GM18517 (cell line): Measurements from ENCODE around the gene UBXN2A.
A peak's percentile ranks its signal among the peaks of the same experiment; 100 is the strongest.
"Not testable (repeated sequence)": the region's sequence is repeated elsewhere in the genome, so short reads cannot be mapped to it uniquely, and the experiment has no call there.

Source experiments
- ATAC-seq: cut with Tn5 transposase; IDR thresholded peaks from one replicate; pipeline ENCODE4 v1.9.1; 2021; ENCODE audit warnings: mild to moderate bottlenecking, moderate library complexity; ENCODE audit not compliant: unreplicated experiment

Gene UBXN2A

DNA sequence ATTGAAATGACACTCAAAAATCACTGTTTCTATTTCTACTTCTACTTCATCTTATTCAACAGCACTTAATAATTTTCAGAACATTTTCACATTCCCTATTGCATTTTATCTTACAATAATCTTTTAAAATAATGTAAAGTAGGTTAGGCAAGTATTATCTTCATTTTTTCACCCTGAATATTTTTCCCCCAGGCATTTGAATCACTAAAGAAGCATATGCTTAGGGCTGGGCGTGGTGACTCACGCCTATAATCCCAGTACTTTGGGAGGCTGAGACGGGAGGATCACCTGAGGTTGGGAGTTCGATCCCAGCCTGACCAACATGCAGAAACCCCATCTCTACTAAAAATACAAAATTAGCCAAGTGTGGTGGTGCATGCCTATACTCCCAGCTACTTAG, 100.2 kb downstream of the UBXN2A start:
- no peak for ATAC-seq

DNA sequence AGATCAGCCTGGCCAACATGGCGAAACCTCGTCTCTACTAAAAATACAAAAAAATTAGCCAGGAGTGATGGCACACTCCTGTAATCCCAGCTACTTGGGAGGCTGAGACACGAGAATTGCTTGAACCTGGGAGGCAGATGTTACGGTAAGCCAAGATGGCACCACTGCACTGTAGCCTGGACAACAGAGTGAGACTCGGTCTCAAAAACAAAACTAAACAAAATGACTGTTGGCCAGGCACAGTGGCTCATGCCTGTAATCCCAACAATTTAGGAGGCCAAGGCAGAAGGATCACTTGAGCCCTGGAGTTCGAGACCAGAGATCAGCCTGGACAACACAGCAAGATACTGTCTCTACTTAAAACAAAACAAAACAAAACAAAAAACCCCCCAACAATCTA, 102.9 kb downstream of the UBXN2A start:
- ATAC-seq = not testable (repeated sequence)

DNA sequence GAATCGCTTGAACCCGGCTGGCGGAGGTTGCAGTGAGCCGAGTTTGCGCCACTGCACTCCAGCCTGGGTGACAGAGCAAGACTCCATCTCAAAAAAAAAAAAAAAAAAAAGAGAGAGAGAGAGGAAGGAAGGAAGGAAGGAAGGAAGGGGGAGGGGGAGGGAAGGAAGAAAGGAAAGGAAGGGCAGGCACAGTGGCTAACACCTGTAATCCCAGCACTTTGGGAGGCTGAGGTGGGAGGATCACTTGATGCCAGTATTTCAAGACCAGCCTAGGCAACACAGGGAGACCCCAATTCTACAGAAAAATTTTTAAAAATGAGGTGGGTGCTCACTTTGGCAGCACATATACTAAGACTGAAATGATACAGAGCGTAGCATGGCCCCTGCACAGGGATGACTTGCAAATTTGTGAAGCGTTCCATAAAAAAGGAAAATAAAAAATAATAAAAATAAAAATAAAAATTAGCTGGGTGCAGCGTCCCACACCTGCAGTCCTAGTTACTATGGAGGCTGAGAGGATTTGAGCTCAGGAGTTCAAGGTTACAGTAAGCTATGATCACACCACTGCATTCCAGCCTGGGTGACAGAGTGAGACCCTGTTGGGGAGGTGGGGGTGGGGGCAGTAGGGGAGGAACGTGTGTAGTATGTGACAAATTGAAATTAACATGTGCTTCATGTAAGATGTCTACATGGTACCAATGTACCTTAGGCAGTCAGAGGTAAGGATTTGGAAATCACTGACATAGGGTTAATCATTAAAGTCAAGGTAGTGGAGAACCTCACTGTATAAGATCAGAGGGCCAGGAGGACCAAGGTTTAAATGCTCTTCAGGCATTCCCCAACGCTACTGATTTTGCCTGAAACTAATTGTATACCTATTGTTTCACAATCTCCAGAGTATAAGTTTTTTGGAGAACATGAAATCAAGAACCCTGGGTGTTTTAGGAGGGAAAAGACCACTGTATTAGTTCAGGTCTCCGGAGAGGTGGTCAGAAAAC, 105.5 kb downstream of the UBXN2A start:
- no peak for ATAC-seq

- no peak for ATAC-seq
Measured at GRCh38 chr2:24046599-24046929, 106.3 kb downstream of the UBXN2A start.

- peak; percentile 100 for ATAC-seq
Measured at GRCh38 chr2:24046930-24047702, 106.9 kb downstream of the UBXN2A start, which contains the start of gene WDCP. TSS of gene WDCP (minus strand) at chr2:24047391. CDS start at chr2:24039494, 7,897 bp downstream.

- no peak for ATAC-seq
Measured at GRCh38 chr2:24047703-24048033, 107.4 kb downstream of the UBXN2A start.

DNA sequence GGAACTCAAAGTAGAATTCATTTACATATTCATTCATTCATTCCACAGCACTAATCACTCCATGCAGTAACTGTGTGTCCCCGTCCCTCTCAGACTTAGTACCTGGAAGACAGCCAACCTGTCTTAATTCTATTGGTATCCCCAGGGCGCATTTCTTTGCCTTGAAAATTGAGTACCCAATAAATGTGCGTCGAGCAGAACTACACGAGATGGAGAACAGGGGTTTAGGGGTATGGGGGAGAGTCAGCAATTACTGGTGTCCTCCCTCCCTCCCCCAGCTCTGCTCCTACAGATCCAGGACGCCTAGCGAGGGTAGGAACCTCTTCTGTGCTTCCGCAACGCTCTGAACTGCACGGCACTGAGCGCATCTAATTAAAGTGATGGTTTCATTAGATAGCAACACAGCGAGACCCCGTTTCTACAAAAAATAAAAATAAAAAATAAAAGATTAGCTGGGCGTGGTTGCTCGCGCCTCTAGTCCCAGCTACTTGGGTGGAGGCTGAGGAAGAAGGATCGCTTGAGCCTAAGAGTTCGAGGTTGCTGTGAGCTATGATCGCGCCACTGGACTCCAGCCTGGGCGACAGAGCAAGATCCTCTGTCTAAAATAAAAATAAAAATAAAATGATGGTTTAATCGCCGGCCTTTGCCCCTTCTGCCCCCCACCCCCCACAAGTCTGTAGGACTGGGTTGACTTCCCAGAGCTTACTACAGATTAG, 108.7 kb downstream of the UBXN2A start:
- ATAC-seq = no peak

DNA sequence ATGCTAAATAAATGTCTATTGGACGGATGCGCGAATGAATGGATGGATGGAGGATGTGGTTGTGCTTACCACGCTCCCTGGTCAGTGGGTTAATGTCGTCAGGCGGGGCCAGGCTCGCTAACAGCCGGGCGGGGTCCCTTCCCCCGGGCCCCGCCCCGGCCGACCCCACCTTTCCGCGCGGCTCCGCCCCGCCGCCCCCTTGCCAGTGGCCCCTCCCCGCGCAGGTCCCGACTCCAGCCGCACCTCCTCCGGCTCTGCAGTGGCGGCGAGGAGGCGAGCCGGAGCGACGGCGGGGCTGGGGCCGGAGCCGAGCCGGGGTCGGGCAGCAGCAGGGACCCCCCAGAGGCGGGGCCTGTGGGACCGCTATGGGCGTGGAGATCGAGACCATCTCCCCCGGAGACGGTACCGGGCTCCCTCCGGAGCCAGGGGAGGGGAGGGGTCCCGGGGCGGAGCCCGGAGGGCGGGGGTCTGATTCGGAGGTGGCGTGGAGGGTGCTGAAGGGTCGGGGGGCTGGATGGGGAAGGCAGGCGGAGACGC, 109.3 kb downstream of the UBXN2A start, which contains the start of gene FKBP1B:
Gene FKBP1B, plus strand, starts transcription at position 257 of the 537 bp plus-strand sequence. Its CDS starts 109 bp downstream, at position 366.
- ATAC-seq = no peak

DNA sequence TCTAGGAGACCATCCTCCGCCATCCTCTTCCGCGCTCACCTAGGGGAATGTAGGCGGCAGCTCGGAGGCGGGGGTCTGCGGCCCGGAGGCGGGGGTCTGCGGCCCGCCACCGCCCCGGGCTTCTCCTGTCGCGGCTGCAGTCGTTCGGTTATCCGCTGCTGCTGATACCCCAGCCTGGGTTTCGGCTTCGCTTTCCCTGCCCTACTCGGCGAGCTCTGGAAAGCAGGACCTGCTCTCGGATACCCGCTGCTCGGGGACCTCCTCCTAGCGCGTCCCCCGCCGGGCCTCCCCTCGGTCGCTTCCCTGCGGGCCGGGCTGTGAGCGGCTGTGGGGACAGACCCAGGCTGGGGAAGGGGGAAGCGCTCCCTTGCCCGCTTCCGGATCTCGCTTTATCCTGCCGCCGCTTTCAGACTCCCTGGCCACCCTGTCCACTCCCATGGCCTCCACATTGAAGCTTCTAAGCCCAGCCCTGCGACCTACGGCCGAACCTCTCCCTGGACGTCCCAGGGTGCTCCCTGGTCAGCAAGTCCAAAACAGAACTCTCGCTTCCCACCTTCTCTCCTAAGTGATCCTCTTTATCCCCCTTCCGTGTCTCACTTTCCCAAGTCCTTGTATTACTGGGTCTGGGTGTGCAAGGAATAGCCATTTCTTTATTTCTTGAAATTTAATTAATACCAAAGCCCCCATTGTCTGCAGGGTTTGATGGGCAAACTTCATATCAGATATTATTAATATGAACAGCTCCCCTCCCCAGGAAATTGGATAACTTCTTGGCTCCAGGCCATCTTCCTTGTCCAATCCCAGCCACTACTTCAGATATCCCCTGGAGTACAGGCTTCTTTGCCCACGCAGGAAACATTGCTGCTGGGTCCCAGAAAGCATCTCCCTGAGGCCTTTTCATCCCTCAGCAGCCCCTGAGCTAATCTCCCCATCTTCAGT, 110.0 kb downstream of the UBXN2A start:
- no peak for ATAC-seq

DNA sequence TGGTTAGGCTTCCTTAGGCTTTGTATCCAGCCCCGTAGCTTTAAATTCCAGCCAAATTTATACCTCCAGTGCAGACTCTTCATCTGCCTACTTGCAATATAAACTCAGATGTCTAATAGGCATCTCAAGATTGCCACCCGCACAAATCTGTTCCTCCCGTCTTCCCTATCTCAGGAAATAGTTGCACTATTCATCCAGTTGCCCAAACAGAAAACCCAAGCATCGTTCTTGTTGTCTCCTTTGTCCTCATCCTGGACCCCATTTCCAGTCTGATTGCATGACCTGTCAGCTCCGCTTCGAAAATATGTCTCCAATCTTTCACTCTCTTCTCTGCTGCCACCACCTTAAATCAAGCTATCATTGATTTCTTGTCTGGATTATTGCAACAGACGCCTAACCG, 111.6 kb downstream of the UBXN2A start:
- no peak for ATAC-seq

GRCh38 chr2:24052951-24053350, 112.7 kb downstream of the UBXN2A start:
- no peak for ATAC-seq
